HepG2 (cell line): Measurements from ENCODE around the gene DTNB. TPM values are rescaled to one million over a fixed set of nuclear protein-coding genes. Genes with fewer than 3 reads are reported as not detected.

ENCODE experiments used
- ARID5B ChIP-seq: IDR thresholded peaks from 2 replicates; pipeline ENCODE4 v1.4.0; 2020; ENCODE audit warnings: mild to moderate bottlenecking, missing genetic modification reagents
- DNMT1 ChIP-seq: sonication (generic); formaldehyde crosslinking; IDR thresholded peaks from 2 replicates; pipeline ENCODE4 v1.5.1; 2020; ENCODE audit warnings: mild to moderate bottlenecking, missing genetic modification reagents
- HIVEP1 ChIP-seq: sonication (generic); formaldehyde crosslinking; IDR thresholded peaks from 2 replicates; pipeline ENCODE4 v1.4.0; 2020; ENCODE audit warnings: mild to moderate bottlenecking, missing genetic modification reagents
- JUNB ChIP-seq: sonication (generic); formaldehyde crosslinking; IDR thresholded peaks from 2 replicates; pipeline ENCODE4 v1.8.0; 2022; ENCODE audit warnings: missing genetic modification reagents, mild to moderate bottlenecking, borderline replicate concordance
- KIAA2018 ChIP-seq: sonication (generic); formaldehyde crosslinking; IDR thresholded peaks from 2 replicates; pipeline ENCODE4 v1.5.0; 2020; ENCODE audit warnings: mild to moderate bottlenecking, missing genetic modification reagents, borderline replicate concordance
- MTA3 ChIP-seq: sonication (generic); formaldehyde crosslinking; IDR thresholded peaks from 2 replicates; pipeline ENCODE4 v1.4.0; 2020; ENCODE audit warnings: missing genetic modification reagents
- SNAPC5 ChIP-seq: sonication (generic); formaldehyde crosslinking; IDR thresholded peaks from 2 replicates; pipeline ENCODE4 v1.8.1; 2023; ENCODE audit warnings: mild to moderate bottlenecking, missing genetic modification reagents, borderline replicate concordance
- SP2 ChIP-seq: sonication (generic); formaldehyde crosslinking; IDR thresholded peaks from 2 replicates; pipeline ENCODE4 v1.5.1; 2020; ENCODE audit warnings: mild to moderate bottlenecking, missing genetic modification reagents
- TOPORS ChIP-seq: sonication (generic); formaldehyde crosslinking; IDR thresholded peaks from 2 replicates; pipeline ENCODE4 v1.8.0; 2023; ENCODE audit warnings: mild to moderate bottlenecking, missing genetic modification reagents
- TRIM22 ChIP-seq: fragments of 450-650 bp; IDR thresholded peaks from 2 replicates; pipeline ENCODE4 v1.6.1; 2017
- ZNF138 ChIP-seq: sonication (generic); formaldehyde crosslinking; IDR thresholded peaks from 2 replicates; pipeline ENCODE4 v1.5.0; 2020; ENCODE audit warnings: mild to moderate bottlenecking, low read depth, missing genetic modification reagents
- ZNF24 ChIP-seq: fragments of 450-650 bp; IDR thresholded peaks from 2 replicates; pipeline ENCODE4 v1.6.1; 2017; ENCODE audit warnings: antibody characterized with exemption, mild to moderate bottlenecking
- ZNF33B ChIP-seq: sonication (generic); formaldehyde crosslinking; IDR thresholded peaks from 2 replicates; pipeline ENCODE4 v1.5.1; 2020; ENCODE audit warnings: mild to moderate bottlenecking, missing genetic modification reagents
- ZNF501 ChIP-seq: sonication (generic); formaldehyde crosslinking; IDR thresholded peaks from 2 replicates; pipeline ENCODE4 v1.5.1; 2020; ENCODE audit warnings: mild to moderate bottlenecking, moderate library complexity, missing genetic modification reagents
- ZNF772 ChIP-seq: sonication (generic); formaldehyde crosslinking; IDR thresholded peaks from 2 replicates; pipeline ENCODE4 v1.5.0; 2020; ENCODE audit warnings: mild to moderate bottlenecking, missing genetic modification reagents
- ZNF790 ChIP-seq: sonication (generic); formaldehyde crosslinking; IDR thresholded peaks from 2 replicates; pipeline ENCODE4 v1.8.0; 2022; ENCODE audit warnings: missing genetic modification reagents, mild to moderate bottlenecking, borderline replicate concordance
- polyA plus RNA-seq, 8 experiments: library from polyadenylated mRNA; depleted of rRNA in 3 of 8; stranded (reverse) in 7 of 8; unstranded in 1 of 8; fragments of >200 nt; fragmentation: Illumina TruSeq in 4 of 8; extraction: Trizol in 4 of 8; gene quantifications; 2 replicates each; pipeline versions ENCODE4 v1.2.1 to v1.2.3, GENCODE V29; 2011 to 2016; ENCODE audit warnings: low read depth in 4 of 8, missing spikeins in 1 of 8, mixed read lengths in 1 of 8; ENCODE audit not compliant: insufficient read depth in 1 of 8
- total RNA-seq, 5 experiments: library from RNA; depleted of rRNA; stranded (reverse); fragments of >200 nt; fragmentation: Illumina TruSeq; extraction: Trizol; gene quantifications; 2 replicates each; pipeline ENCODE4 v1.2.3, GENCODE V29; 2016; ENCODE audit warnings: low read depth in 1 of 5

The DTNB gene
- total and polyA plus RNA-seq, 2 of the 13 experiments (the other 11 are each of a cell fraction or from before 2014, with no cell fraction given): 14.4 to 23.9 TPM

- TF ChIP-seq KIAA2018 (CRISPR knock-in tag) (no peak), ZNF138 (CRISPR knock-in tag) (no peak), ZNF790 (CRISPR knock-in tag) (no peak), MTA3 (CRISPR knock-in tag) (no peak), SP2 (no peak), TRIM22 (no peak), ZNF501 (CRISPR knock-in tag) (no peak), ZNF24 (no peak), JUNB (CRISPR knock-in tag) (no peak), SNAPC5 (CRISPR knock-in tag) (no peak), ZNF772 (no peak), ARID5B (CRISPR knock-in tag) (peak; percentile 67), DNMT1 (CRISPR knock-in tag) (no peak), TOPORS (CRISPR knock-in tag) (no peak), ZNF33B (CRISPR knock-in tag) (no peak), HIVEP1 (CRISPR knock-in tag) (no peak)
Measured at GRCh38 chr2:25651782-25652455, 21.5 kb downstream of the DTNB start (continued).
